Left hindlimb (tissue), 1 donor: ENCODE measurements around the gene GGPS1.
"Not testable (repeated sequence)": the region's sequence is repeated elsewhere in the genome, so short reads cannot be mapped to it uniquely, and the experiment has no call there.

Experiments used
- DNase-seq: peaks from one replicate; pipeline ENCODE4 v3.0.0-alpha.2; 2018

The GGPS1 gene

GRCh38 chr1:235342471-235342870 lies 14.1 kb downstream of the GGPS1 start:
- no peak for DNase-seq

DNA sequence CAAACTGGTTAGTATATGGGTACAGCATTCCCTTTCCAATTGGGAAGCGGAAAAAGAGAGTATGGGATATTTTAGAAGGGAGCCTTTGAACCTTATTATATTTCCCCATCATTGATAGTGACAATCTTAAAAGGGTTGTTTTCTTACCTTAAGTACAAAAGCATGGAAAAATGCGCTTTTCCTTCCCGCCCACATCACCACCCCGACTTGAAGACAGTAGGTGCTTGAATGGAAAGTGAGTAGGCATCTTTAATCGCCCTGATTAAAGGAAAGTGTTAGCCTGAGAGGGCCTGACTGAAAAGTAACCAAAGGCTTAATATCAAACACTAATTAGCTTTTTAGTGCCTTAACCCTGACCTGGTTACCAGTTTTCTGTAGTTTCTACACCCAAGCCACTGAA lies 15.4 kb downstream of the GGPS1 start:
- no peak for DNase-seq

- DNase-seq = no peak
Observed at GRCh38 chr1:235351441-235351840, 23.1 kb downstream of the GGPS1 start.

DNA sequence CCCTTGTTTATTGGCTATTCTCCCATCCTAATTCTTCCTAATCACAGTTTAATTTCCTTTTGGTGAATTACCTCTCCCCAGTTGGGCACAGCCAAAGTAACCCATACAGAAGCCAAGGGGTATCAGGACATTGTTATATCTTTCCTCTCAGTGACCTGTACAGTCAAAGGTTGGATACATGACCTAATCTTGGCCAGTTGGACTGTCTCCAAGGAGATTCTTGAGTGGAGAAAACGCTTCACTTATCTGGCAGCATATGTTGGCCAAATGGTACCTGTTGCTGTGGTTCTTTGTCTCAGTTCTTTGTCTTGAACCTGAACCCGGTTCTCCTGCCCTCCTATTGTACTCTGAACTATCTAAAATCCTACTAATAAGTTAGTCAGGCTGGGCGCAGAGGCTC lies 23.5 kb downstream of the GGPS1 start:
- no peak for DNase-seq

GRCh38 chr1:235357485-235358373 lies 29.4 kb downstream of the GGPS1 start:
- DNase-seq = no peak

- no peak for DNase-seq
Observed at GRCh38 chr1:235358899-235359298, 30.5 kb downstream of the GGPS1 start.

- not testable (repeated sequence) for DNase-seq
Observed at GRCh38 chr1:235364189-235364588, 35.8 kb downstream of the GGPS1 start.

DNA sequence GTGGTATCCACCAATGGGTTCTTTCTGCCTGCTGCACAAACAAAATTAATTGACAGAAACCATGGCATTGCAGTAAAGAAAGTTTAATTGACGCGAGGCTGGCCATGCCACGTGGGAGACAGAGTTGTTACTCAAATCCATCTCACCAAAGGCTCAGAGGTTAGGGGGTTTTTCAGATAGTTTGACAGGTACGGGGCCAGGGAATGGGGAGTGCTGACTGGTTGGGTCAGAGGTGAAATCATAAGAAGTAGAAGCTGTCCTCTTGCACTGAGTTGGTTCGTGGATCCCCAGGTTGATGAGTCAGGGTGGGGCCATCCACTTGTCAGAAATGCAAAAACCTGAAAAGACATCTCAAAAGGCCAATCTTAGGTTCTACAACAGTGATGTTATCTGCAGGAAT lies 37.9 kb downstream of the GGPS1 start:
- no peak for DNase-seq

DNA sequence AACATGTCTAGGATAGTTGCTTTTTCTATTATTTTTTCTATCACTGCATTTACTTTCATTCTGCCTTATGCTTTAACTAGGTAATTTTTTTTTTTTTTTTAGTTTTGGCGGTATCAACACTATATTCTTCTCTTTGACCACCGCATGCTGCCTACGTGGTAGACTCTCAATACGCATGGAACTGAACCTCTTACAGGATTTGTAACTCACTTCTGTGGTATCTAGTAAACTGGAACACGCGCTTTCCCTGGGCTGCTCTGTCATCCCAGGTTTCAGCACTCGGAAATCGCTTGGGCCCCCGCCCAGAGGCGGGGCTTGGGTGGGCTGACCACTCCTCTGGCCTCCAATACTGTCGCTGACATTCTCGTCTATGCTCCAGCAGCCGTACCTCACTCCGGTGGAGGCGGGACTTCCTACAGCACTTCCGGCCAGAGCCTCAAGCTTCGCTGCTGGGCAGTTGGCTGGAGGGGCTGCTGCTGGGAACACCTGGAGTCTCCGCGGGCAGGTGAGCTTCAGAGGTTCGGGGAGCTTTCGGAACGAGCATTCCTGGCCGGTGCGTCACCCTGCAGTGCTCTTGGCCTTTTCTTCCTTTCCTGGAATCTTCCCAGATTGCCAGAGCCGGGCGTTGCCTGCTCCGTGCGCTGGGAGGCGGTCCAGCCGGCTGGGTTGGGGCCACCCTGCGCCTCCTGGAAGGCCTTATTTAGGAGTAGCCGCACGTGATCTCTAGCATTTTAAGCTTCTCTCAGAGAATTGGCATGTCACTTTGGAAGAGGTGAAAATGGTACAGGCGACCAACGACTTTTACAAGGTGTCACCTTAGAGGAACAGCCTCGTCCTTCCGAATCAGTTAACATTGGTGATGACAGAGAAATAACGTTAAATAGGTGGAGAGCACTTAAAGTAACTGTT lies 38.9 kb downstream of the GGPS1 start, which contains the start of gene TBCE:
TSS of gene TBCE (plus strand) at position 428 of the 909 bp plus-strand sequence. CDS start 12,623 bp downstream, outside the sequence.
- peak; percentile 97 for DNase-seq

- no peak for DNase-seq
Observed at GRCh38 chr1:235368428-235368827, 40.1 kb downstream of the GGPS1 start.

GRCh38 chr1:235369802-235370201 lies 41.4 kb downstream of the GGPS1 start:
- no peak for DNase-seq

GRCh38 chr1:235375919-235376605 lies 47.7 kb downstream of the GGPS1 start:
- no peak for DNase-seq

- not testable (repeated sequence) for DNase-seq
Observed at GRCh38 chr1:235378134-235378735, 49.9 kb downstream of the GGPS1 start.

- DNase-seq = not testable (repeated sequence)
Observed at GRCh38 chr1:235381955-235382739, 53.8 kb downstream of the GGPS1 start.

DNA sequence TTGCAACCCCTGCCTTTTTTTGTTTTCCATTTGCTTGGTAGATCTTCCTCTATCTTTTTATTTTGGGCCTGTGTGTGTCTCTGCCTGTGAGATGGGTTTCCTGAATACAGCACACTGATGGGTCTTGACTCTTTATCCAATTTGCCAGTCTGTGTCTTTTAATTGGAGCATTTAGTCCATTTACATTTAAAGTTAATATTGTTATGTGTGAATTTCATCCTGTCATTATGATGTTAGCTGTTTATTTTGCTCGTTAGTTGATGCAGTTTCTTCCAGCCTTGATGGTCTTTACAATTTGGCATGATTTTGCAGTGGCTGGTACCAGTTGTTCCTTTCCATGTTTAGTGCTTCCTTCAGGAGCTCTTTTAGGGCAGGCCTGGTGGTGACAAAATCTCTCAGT lies 57.3 kb downstream of the GGPS1 start:
- not testable (repeated sequence) for DNase-seq

GRCh38 chr1:235391874-235392273 lies 63.5 kb downstream of the GGPS1 start:
- DNase-seq = no peak
